GM19025 (cell line): ENCODE data around the gene AUH.
"Not testable (repeated sequence)": the region's sequence is repeated elsewhere in the genome, so short reads cannot be mapped to it uniquely, and the experiment has no call there.

Experiments
- ATAC-seq: cut with Tn5 transposase; IDR thresholded peaks from one replicate; pipeline ENCODE4 v1.9.1; 2021; ENCODE audit warnings: mild to moderate bottlenecking, low read depth, moderate library complexity; ENCODE audit not compliant: unreplicated experiment

AUH gene

DNA sequence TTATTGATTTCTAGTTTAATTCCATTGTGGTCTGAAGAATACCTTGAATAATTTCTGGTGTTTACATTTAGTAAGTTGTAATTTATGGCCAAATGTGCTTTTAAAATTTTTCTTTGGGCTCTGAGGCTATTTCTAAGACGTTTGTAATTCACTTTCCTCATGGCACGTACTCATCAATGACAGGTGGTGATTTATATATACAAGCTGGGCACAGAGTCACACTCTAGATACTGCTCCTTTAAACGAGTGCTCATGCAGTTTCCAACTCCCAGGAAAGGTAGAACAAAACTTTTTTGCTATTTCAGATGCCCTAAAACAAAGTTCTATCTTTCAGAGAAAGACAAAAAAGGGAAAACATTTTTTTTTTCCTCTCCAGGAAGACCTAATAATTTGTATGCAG lies 146.9 kb downstream of the AUH start:
- no peak for ATAC-seq

DNA sequence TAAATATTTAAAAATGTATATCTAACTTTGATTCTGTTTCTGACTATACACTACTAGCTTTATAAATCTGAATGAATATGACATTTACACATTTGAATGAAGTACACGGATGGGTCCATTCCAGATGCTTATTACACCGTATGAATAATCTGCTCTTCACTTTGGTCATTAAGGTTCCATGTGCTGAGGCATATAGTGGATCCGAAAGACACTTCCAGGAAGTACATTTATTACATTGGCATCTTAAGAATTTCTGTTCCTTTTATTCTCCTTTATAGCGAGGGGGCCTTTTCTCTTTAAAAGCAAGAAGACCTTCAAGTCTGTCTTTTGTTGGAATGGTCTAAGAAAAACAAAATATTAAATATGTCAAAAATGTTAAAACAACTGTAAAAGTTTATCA lies 147.6 kb downstream of the AUH start:
- ATAC-seq, result no peak

DNA sequence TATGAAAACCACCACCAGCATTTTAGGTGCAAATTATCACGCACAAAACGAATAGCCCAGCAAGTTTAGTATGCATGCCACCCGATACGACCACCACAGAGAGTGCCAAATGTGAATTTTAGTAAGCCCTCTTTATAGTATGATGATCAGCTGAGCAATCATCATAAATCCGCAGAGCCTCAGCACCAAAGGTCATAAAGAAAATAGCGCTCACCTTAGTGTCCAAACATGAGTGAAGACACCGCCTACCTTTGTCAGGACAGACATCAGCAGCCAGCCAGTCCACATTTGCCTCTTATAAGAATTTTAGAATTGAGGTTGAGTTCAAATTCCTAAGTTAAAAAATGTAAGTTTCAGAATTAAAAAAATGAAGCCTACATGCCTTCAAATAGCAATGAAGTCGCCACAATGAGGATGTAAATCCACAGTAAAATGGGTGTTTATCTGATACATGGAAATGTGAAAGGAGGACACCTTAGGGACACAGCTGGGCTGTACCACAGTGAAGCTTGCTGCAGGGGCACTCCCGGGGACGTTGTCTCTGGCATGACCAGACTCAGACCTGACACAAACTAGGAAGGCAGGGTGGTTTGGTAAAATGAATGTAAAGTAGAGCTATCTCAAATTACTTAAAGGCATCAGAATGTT lies 149.0 kb downstream of the AUH start:
- ATAC-seq, result no peak

DNA sequence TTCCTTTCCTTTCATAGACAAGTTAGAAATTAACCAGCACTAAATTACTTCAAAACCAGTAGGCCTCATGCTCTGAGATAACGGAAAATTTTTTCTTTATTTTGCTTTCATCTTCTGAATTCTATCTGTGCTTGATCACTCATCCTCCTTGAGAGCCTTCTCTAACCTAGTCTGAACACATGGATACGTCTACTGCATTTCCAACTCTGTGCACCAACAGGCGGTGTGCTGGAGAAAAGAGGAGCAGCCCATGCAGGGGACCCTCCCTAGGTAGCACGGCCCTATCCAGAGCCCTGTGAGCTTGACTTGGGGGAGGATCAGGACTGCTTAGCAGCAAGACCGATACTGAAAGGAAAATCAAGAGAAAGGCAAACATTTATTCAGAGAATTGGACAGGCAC lies 149.8 kb downstream of the AUH start:
- ATAC-seq, result no peak

DNA sequence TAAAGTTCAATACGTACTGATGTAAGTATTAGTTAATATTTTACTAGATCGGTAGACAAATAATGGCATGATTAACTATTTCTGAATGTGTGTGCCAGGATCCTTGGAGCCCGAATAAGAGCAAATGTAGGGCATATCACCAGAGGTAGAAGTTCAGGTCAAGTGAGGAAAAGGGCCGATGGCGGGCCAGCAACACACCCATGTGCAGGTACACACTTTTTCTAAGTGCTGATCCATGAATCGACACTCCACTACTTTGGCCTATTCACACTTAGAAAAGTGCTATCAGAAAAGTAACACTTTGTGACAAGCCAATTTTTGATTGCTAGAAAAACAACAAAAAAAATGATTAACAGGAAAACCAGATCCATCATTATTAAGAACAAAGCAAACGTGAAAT lies 150.3 kb downstream of the AUH start:
- ATAC-seq, result no peak

DNA sequence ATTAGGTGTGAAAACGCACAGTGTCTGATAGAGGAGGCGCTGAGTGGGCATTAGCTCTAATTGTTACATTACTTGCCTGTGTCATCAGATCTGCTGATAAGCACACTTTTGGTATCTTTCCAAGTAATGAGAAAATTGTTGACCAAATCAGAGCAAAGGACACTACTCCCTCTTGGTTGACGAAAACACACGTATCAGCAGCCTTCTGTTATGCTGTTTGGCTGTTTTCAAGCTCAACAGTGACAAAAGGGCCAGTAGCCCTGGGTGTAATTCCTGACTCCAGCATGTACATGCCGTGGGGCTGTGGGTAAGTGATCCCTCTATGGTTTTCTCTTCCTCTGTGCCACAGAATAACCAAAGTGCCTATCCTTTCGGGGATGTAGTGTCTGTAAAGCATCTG lies 151.4 kb downstream of the AUH start:
- no peak for ATAC-seq

DNA sequence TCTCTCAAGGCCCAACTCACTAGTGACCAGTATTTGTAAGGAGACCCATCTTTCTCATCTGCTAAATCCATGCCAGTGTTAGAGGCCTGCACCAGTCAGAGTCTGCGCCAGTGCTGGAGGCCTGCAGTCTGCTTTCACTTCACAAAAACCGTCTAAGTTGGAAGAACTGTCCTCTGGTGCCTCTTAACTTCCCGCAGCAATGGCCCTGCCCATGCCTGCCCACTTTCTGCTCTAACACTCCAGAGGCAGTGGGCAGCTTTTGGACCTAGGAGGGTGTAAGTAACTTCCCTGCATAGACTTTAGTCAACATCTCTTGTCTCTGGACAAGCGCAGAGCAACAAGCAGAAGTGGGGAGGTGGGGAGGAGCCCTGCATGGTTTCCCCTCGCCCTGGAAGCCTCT lies 152.9 kb downstream of the AUH start:
- ATAC-seq, result no peak

DNA sequence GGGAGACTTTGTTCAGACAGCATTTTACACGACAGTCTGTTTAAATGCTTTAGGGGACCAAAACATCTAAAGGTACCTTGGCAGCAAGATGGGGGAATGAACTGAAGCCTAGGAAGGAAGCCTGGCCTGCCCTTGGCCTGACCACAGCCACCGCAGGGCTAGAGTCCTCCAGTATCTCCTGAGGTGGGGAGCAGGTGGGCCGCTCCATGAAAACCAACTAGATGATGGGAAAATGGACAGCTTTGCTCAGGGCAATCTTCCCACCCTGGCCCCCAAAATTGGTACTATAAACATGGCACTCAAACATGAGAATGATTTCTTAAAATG lies 153.3 kb downstream of the AUH start:
- ATAC-seq, result no peak

DNA sequence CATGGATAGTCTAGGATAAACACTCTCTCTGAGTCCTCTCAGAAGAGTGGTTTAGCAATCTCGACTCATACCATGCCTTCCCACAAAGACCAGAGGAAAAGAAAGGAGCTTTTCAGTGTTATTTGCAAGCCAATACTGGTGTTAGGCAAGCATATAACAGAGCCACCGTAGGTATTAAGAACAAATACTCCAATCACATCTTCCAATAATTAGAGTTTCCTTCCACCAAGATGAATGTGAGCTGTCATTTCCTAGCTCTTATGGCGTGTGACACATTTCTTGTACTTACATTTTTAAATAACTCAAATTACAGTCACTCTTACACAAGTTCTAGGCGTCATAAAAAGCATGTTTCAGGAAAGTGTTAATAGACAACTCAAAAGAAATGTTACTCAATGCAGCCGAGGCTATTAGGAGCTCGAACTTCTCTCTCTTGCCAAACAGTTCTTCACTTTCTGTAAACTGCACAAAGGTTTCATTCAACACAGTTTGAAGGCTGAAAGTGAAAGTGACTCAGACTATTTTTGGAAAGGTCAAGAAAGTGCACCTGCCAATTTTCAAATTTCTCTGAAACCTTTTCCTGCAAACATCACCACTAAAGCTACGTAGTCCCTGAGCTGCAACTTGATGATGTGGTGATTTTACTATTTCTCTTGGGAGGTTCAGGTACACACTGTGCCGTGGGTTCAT lies 153.8 kb downstream of the AUH start:
- ATAC-seq, result peak; percentile 87

DNA sequence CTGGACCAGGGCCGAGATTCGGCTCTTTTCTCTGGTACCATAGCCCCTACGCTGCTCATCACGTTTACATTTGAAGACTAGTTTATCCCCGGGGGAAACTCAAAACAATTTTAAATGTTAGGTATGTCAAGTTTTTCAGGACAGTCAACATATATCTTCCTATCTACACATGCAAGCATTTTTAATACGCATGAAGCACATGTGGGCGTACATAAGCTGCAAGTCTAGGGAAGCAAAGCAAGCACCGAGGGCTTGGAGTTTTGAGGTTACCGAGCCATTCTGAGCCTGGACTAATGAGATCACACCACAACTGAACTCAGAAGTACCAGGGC lies 154.4 kb downstream of the AUH start:
- no peak for ATAC-seq

DNA sequence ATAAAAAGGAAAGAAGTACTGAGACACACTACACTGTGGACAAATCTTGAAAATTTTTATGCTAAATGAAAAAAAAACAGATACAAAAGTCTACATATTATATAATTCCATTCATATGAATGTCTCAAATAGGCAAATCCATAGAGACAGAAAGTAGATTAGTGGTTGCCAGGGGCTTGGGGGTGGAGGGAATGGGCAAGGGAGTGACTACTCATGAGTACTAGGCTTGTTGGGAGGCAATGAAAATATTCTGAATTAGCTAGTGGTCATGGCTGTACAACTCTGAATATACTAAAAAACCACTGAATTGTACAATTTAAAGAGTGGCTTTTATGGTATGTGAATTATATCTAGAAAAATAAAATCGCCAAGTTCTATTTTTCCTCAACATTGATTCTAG lies 154.9 kb downstream of the AUH start:
- no peak for ATAC-seq

DNA sequence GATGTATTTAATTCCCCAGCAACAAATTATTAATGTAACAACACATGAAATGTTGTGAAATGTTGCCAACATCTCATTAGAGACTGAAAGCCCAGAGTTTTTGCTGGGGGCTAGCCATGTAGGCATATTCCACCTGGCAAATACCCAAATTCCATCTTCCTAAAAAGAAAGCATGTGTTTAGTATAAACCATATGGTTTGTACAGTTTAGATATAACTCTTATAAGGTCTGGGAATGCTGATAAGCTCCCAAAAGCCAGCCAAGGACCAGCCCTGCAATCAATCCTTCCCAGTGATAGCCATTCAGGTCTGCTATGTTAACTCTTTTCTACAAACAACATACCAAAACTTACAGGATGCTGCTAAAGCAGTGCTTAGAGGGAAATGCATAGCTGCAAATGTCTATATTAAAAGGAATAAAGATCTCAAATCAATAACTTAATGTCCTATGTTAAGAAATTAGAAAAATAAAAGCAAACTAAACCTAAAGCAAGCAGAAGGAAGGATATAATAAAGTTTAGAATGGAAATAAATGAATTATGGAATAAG lies 158.9 kb downstream of the AUH start:
- no peak for ATAC-seq

DNA sequence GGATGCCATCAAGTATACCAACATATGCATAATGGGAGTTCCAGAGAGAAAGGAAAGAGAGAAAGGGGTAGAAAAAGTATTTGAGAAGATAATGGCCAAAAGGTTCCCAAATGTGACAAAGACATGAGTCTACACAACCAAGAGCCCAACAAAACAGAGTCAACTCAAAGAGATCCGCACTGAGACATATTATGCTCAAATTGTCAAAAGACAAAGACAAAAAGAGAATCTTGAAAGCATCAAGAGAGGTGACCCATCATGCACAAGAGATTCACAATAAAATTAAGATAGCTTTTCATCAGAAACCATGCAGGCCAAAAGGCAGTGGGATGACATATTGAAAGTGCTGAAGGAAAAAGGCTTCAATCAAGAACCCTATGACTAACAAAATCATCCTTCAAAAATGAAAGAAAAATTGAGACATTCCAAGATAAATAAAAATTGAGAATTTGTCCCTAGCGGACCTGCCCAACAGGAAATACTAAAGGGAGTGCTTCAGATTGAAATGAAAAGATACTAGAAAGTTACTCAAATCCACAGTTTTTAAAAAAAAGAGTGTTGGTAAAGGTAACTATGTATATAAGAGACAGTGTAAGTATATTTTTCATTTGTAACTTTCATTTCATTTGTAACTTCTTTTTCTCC lies 160.9 kb downstream of the AUH start:
- no peak for ATAC-seq

DNA sequence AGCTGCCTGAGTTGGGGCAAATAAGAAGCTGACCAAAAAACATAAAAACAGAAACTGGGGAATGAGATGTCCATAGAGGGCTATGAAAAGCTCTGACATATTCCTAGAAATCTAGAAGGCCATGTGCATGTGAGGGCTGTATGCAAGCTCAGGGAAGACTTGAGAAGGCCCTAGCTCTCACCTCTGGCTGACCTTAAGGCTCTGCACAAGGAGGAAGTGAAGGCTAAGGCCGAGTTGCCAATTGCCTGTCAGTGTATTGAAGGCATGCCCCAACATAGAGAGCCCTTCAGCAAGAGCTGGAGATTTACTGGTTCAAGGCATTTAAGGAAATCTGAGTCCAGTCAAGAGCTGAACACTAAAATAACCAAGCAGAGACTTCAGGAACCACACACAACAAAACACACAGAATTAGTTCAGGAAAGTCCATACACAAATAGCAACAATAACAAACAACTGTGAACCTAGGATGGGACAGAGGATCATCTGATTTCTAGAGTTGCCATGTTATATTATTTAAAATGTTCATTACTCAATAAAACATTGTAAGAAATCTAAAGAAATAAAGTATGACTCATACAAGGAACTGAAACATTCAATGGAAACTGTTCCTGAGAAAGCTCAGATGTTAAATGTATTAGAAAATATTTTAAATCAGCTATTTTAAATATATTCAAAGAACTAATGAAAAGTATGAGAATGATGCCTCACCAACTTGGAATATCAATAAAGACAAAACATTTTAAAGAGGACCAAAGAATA lies 161.8 kb downstream of the AUH start:
- no peak for ATAC-seq

DNA sequence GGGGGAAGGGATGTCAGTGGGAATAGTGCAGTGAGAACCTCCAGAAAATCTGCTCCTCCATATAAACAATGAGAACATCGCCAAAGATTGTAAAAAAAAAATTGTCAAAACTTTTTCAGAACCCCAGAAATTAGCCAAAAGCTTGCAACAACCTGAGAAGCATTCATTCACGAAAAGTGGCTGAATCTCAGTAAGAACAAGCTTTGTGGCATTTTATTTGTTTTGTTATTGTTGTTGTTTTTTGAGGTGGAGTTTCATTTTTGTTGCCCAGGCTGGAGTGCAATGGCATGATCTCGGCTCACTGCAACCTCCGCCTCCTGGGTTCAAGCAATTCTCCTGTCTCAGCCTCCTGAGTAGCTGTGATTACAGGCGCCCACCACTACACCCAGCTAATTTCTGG lies 162.8 kb downstream of the AUH start:
- ATAC-seq, result not testable (repeated sequence)

DNA sequence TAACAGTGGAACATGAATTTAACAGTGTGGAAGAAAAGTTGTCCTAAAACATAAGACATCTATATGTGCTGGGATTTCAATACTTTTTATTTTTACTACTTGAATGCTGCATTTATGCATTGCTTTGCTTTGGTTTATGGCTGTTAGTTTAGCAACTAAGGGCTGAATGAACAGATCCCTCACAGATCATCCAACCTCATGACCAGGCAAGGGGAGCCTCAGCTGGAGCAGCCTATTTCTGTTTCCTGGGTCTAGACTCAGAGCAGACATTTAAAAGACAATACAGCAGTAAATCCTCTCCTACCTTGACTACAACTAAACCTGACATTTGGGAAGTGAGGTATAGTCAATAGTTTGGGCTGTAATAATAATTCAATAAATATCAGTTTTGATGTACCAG lies 163.3 kb downstream of the AUH start:
- ATAC-seq, result no peak

DNA sequence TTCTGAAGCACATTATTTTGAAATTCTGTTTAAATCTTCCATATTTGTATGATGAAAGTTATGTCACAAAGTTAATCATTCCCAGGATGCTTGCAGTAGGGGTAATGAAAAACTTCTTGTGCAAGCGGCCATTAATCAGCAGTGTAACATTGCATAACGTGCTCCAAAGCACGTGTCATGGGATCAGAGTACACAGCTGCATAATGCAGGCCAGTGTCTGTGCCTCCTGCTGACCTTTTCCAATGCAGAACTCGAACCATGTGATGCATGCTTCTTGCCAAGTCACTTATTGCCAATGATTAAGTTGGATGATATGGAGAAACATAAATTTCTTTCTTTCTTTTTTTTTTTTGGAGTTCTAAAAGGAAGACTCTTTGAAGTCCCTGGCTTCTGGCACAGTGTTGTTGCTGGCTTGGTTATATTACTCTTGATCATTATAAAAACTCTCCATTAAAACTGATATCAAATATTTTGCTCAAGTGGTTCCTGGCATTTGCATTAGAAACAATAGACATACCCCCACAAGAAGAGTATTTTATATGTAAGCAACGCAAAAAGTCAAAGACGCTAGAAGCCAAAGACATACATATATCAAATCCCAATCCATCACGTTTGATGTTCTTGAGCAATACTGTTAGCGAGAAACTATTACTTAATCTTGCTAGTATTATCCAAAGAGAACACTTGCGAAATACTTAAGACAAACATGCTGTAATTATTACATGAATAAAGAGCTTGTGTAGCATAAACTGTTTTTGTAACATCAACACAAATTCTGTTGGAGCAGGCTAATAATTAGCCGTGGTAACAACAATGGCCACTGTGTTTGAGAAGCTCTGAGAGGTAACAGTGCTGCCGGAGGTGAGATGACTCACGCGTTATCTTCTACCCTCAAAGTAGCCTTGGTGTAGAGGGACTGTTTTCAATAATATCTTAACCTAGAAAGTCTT lies 164.2 kb downstream of the AUH start:
- no peak for ATAC-seq

DNA sequence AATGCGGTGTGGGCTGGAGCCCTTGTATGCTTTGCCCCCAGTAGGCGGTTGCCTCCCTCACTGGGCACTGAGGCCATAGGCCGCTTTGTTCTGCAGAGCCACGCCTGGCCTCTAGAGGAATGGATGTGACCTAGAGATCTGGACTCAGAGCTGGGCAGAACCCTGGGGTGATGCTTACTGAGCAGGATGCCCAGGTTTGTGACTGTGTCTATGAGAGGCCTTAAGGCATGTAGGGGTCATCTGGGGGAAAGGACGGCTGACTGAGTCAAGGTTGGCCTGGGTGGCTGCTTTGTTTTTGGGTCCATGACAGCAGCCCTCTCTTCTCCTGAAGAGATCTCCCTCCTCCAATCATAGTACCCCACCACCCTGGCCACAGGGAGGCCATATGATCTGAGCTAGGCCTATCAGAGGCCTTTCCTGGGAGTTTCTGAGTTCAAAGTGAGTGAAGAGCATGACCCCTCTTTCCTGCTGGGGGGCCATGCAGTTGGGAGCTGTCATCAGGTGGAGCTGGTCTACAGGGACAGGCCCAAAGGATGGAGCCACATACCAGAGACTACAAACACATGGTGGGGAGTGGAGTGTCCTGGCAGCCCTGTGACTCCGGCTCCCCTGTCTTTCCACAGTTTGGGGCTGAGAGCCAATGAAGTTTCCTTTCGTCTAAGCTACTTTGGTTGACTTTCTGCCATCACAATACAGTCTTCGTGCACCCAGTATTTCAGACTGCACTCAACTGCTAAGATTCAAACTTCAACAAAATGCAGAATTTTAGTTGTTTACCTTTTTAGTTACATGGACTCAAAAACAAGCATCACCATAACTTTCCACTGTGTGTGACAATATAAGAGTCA lies 165.4 kb downstream of the AUH start:
- no peak for ATAC-seq

DNA sequence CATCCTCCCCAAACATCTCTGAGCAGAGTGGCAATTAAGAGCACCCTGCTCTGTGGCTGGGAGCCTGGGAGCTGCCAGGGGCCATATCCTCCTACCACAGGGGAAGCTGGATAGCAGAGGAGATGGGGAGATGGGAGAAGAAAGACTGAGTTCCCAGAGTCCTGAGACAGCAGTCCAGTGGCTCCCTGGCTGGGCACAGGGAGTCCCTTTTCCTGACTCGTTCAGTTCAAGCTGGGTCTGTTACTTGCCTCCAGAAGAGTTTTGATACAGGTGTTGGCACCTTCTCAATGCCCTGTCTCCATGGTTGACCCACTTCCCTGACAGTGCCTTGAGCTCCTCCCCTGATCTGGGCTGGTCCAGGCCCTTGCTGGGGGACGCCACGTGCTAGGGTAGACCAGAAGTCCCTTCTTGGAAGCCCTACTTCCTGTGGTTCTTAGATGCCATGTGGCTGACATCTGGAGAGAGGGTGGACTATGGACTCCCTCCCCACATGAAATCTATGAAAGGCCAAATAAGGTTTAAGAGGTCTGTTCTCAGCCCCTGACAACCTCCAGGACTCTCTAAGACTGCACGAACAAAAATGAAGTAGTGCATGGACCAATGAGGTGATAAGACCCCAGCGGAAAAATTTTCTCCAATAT lies 166.2 kb downstream of the AUH start:
- no peak for ATAC-seq
